Muscle layer of colon (tissue), 2 donors: ENCODE results near the gene MBD5.

ENCODE experiments used
- H3K27ac ChIP-seq: one replicate; pipeline ENCODE4 v1.7.0; 2013; ENCODE audit warnings: low read depth, mild to moderate bottlenecking, low read length, moderate library complexity
- H3K27me3 ChIP-seq, 2 donors: one replicate each; pipeline ENCODE4 v1.7.0; 2013; ENCODE audit warnings: low read length in 2 of 2, mild to moderate bottlenecking in 2 of 2; ENCODE audit not compliant: insufficient read depth in 2 of 2, control insufficient read depth in 1 of 2
- H3K36me3 ChIP-seq: one replicate; pipeline ENCODE4 v1.7.0; 2013; ENCODE audit warnings: mild to moderate bottlenecking, low read length; ENCODE audit not compliant: insufficient read depth
- H3K4me1 ChIP-seq: one replicate; pipeline ENCODE4 v1.7.0; 2013; ENCODE audit warnings: mild to moderate bottlenecking, low read length; ENCODE audit not compliant: insufficient read depth
- H3K4me3 ChIP-seq, 2 donors: one replicate each; pipeline ENCODE4 v1.7.0; 2013; ENCODE audit warnings: low read length in 2 of 2, low read depth in 1 of 2, mild to moderate bottlenecking in 1 of 2, moderate library complexity in 1 of 2
- H3K9ac ChIP-seq: one replicate; pipeline ENCODE4 v1.7.0; 2013; ENCODE audit warnings: low read length
- H3K9me3 ChIP-seq: one replicate; pipeline ENCODE4 v1.7.0; 2013; ENCODE audit warnings: mild to moderate bottlenecking, low read length
- donor health status: abdominal sarcoma.
- donor health status: Adenocarcinoma of cecum.

Gene MBD5

DNA sequence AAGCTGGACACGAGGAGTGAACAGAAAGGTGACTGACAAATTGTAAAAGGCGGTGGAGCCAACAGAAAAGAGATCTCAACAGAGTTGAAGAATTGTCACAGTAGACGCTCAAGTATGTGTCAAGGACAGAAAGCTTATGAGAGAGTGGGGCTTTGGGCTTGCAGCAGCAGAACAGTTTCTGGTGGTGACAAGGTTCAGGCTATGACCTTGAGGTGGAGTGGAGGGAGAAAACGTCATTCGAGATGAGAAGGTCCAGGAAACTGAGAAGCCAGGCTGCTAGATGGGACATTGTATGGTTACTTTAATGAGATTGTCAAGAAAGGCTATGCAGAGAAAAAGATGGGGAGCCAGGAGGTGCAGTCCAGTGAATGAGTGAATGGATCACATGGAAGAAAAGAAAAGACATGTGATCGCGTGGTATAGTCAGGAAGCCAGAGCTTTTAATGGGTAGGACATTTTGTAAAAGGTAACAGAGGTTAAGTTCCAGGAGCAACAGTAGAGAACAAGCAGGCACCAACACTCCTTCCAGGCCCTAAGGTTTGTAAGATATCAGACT is 532.5 kb downstream of the MBD5 start:
- H3K36me3 ChIP-seq: no peaks in the 10 kb centered on the region
- H3K27me3 ChIP-seq: no peaks in the 10 kb centered on the region
- no peaks in the 10 kb centered on the region for H3K4me1 ChIP-seq
- H3K9ac ChIP-seq: no peak overlapping the region
- H3K9me3 ChIP-seq: no peaks in the 10 kb centered on the region
- H3K27ac ChIP-seq: no peak overlapping the region
- H3K4me3 ChIP-seq: peak overlapping the region; percentile 7 to 57

- no peak overlapping the region for H3K4me3 ChIP-seq
- H3K9ac ChIP-seq: no peak overlapping the region
- H3K4me1 ChIP-seq: no peaks in the 10 kb centered on the region
- H3K27ac ChIP-seq: no peak overlapping the region
- no peaks in the 10 kb centered on the region for H3K27me3 ChIP-seq
- no peaks in the 10 kb centered on the region for H3K36me3 ChIP-seq
- H3K9me3 ChIP-seq: no peaks in the 10 kb centered on the region
Measured at GRCh38 chr2:148554459-148555247, 533.8 kb downstream of the MBD5 start.

- Histone ChIP-seq H3K27ac (no peak overlapping the region), H3K27me3 (no peaks in the 10 kb centered on the region)
Measured at GRCh38 chr2:148555622-148556294, 534.9 kb downstream of the MBD5 start.

GRCh38 chr2:148557844-148558436 is 537.0 kb downstream of the MBD5 start:
- H3K9me3 ChIP-seq: no peaks in the 10 kb centered on the region
- H3K4me1 ChIP-seq: no peaks in the 10 kb centered on the region
- H3K9ac ChIP-seq: no peak overlapping the region
- no peak overlapping the region for H3K27ac ChIP-seq
- H3K36me3 ChIP-seq: no peaks in the 10 kb centered on the region
- no peaks in the 10 kb centered on the region for H3K27me3 ChIP-seq
- no peak overlapping the region for H3K4me3 ChIP-seq

More at GRCh38 chr2:148555622-148556294, 534.9 kb downstream of the MBD5 start:
- H3K4me1 ChIP-seq: no peaks in the 10 kb centered on the region
- H3K36me3 ChIP-seq: no peaks in the 10 kb centered on the region
- H3K9me3 ChIP-seq: no peaks in the 10 kb centered on the region
- no peak overlapping the region for H3K9ac ChIP-seq
- no peak overlapping the region for H3K4me3 ChIP-seq

DNA sequence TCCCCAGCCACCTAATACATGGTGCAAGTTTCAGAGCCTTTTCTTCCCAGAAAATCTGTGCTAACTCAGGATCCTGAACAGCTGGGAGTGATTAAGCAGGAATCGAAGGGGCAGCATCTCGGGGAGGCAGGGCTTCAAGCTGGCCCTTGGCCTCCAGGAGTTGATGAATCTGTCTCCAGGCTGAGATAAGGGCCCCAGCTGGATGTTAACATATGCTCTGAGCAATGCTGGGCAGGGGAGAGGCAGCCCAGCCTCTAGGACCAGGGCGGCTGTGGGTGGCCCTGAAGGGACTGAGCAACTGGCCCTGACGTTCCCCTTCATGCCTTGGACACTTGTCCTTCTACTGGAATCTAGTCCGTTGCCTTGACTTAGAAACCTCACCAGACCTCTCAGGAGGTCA is 539.6 kb downstream of the MBD5 start:
- Histone ChIP-seq H3K27ac (no peak overlapping the region), H3K9ac (no peak overlapping the region), H3K36me3 (no peaks in the 10 kb centered on the region), H3K9me3 (no peaks in the 10 kb centered on the region), H3K27me3 (no peaks in the 10 kb centered on the region), H3K4me1 (no peaks in the 10 kb centered on the region), H3K4me3 (no peak overlapping the region)

- no peaks in the 10 kb centered on the region for H3K9me3 ChIP-seq
- H3K36me3 ChIP-seq: no peaks in the 10 kb centered on the region
- H3K9ac ChIP-seq: no peak overlapping the region
- H3K4me1 ChIP-seq: no peaks in the 10 kb centered on the region
- no peak overlapping the region for H3K4me3 ChIP-seq
- no peaks in the 10 kb centered on the region for H3K27me3 ChIP-seq
- no peak overlapping the region for H3K27ac ChIP-seq
Measured at GRCh38 chr2:148561389-148561788, 540.5 kb downstream of the MBD5 start.

DNA sequence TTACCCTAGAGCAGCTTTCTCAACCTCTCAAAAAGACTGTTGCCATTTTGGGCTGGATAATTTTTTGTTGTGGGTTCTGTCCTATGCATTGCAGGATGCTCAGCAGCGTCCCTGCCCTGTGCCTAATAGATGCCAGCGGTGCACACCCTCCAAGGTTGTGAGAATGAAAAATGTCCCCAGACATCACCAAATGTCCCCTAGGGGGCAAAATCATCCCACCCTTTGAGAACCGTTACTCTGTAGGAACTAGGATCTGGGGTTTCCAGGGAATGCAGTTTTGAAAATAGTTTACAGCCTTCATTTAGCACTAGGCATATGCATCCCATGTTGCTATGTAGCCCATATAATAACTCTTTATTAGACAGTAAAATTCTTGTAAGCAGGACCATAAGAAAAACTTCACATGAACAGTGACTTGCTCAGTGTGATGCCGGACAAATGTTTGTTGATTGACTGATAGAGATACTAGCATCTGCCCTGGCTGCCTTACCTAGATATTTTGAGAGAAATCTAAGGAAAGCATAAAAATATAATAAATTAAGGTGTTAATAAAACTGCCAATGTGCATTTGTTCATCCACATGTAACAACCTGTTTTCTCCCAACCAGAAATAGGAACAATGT is 544.5 kb downstream of the MBD5 start:
- H3K27ac ChIP-seq: no peak overlapping the region
- no peaks in the 10 kb centered on the region for H3K36me3 ChIP-seq
- H3K9ac ChIP-seq: no peak overlapping the region
- H3K27me3 ChIP-seq: no peaks in the 10 kb centered on the region
- no peaks in the 10 kb centered on the region for H3K4me1 ChIP-seq
- H3K4me3 ChIP-seq: no peak overlapping the region
- H3K9me3 ChIP-seq: no peaks in the 10 kb centered on the region
